HG02943 (cell line): Measurements from ENCODE around the gene TMEM179B.

ENCODE experiments used
- ATAC-seq: cut with Tn5 transposase; IDR thresholded peaks from one replicate; pipeline ENCODE4 v1.9.1; 2021; ENCODE audit warnings: mild to moderate bottlenecking, low read depth, moderate library complexity; ENCODE audit not compliant: unreplicated experiment

Gene TMEM179B

GRCh38 chr11:62831520-62832335 lies 44.5 kb downstream of the TMEM179B start, which contains the start of gene STX5:
Gene STX5, minus strand, starts transcription at chr11:62832051. Its CDS starts 808 bp downstream, at chr11:62831243.
- peak; percentile 87 for ATAC-seq

DNA sequence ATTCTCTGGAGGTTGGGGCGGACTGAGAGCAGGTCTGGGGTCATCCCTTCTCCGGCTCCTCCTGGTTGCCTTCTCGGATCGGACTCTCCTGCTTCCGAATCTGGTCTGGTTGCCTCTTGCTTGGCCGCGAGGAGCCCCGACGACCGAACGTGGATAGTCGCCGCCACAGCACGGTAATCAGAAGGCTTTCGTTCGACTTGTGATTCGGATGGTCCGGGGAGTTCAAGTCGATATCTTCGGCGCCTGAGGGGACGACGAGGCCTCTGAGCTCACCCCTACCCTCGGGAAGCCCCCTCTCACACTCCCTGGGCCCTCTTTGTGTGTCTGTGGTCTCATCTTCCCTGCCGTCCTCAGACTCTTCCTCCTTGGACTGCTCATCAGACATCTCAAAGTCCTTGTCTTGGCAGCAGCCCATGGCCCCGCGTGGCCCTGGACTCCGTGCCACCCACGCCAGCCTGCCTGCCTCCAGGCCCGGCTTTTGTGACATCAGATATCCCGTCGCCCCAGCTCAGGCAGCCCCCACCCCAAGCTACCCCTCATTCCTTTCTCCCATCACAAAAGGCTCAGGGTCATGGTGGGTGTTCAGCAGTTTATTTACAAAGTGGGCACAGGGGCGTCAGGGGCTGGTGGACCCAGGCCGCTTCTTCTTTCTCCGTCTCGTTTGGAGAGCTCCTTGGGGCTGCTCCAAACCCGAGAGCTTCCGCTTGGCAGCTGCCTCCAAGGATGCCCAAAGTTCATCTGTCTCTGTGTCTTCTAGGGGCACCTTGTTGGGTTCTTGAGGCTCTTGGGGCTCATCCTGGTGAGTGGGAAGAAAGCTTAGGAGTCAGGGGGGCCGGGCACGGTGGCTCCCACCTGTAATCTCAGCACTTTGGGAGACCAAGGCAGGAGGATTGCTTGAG lies 45.4 kb downstream of the TMEM179B start, which contains the start of gene TEX54:
Gene TEX54, minus strand, starts transcription at position 506 of the 899 bp plus-strand sequence.
- ATAC-seq: peak; percentile 5

DNA sequence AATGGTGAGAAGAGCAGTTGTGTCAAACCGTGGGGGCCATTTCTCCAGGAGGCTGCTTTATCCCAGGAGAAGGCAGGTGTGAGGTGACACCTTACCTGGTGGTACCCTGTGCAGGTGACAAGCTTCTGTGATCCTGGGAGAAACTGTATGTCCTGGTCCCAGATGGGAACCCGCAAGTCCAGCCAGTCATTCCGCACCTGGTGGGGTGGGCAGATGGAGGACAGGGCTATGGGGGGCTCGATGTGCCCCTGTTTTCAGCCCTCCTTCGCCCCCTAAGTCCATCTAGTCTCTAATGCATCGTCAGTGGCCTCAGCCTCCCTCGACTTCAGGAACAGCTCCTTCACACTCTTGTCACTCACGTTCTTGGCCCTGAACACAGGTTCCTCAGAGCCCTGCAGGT lies 48.1 kb downstream of the TMEM179B start:
- ATAC-seq: no peak

GRCh38 chr11:62839050-62839945 lies 52.1 kb downstream of the TMEM179B start, which contains the start of gene WDR74:
Gene WDR74, minus strand, starts transcription at chr11:62839590. Its CDS starts 20 bp downstream, at chr11:62839570.
- ATAC-seq: peak; percentile 46
